OCI-M2 (cell line): ENCODE measurements around the gene SFMBT2.
"Not testable (repeated sequence)": the region's sequence is repeated elsewhere in the genome, so short reads cannot be mapped to it uniquely, and the experiment has no call there.

Source experiments
- DNase-seq: peaks from one replicate; lab custom pipeline; 2025; ENCODE audit not compliant: unreplicated experiment; lab: John Stamatoyannopoulos, UW

SFMBT2 gene

GRCh38 chr10:7329219-7329618 is 81.6 kb downstream of the SFMBT2 start:
- no peak for DNase-seq

GRCh38 chr10:7327885-7328284 is 82.9 kb downstream of the SFMBT2 start:
- no peak for DNase-seq

GRCh38 chr10:7322623-7323022 is 88.2 kb downstream of the SFMBT2 start:
- DNase-seq = no peak

GRCh38 chr10:7320072-7320471 is 90.8 kb downstream of the SFMBT2 start:
- no peak for DNase-seq

- DNase-seq = no peak
Measured at GRCh38 chr10:7319632-7320031, 91.2 kb downstream of the SFMBT2 start.

GRCh38 chr10:7318836-7319235 is 92.0 kb downstream of the SFMBT2 start:
- no peak for DNase-seq

GRCh38 chr10:7317786-7318446 is 92.9 kb downstream of the SFMBT2 start:
- DNase-seq = no peak

- DNase-seq = no peak
Measured at GRCh38 chr10:7316839-7317238, 94.0 kb downstream of the SFMBT2 start.

- no peak for DNase-seq
Measured at GRCh38 chr10:7315906-7316305, 94.9 kb downstream of the SFMBT2 start.

- DNase-seq = no peak
Measured at GRCh38 chr10:7314170-7314569, 96.7 kb downstream of the SFMBT2 start.

- no peak for DNase-seq
Measured at GRCh38 chr10:7312488-7312857, 98.4 kb downstream of the SFMBT2 start.

GRCh38 chr10:7311850-7312487 is 98.9 kb downstream of the SFMBT2 start:
- not testable (repeated sequence) for DNase-seq

- DNase-seq = no peak
Measured at GRCh38 chr10:7311218-7311849, 99.5 kb downstream of the SFMBT2 start.

- DNase-seq = no peak
Measured at GRCh38 chr10:7310076-7310475, 100.8 kb downstream of the SFMBT2 start.

GRCh38 chr10:7308826-7309225 is 102.0 kb downstream of the SFMBT2 start:
- DNase-seq = no peak

GRCh38 chr10:7306616-7307015 is 104.2 kb downstream of the SFMBT2 start:
- no peak for DNase-seq

- DNase-seq = no peak
Measured at GRCh38 chr10:7306147-7306546, 104.7 kb downstream of the SFMBT2 start.

GRCh38 chr10:7305053-7305452 is 105.8 kb downstream of the SFMBT2 start:
- DNase-seq = no peak

- no peak for DNase-seq
Measured at GRCh38 chr10:7304110-7304509, 106.7 kb downstream of the SFMBT2 start.

GRCh38 chr10:7302930-7303557 is 107.8 kb downstream of the SFMBT2 start:
- no peak for DNase-seq

- DNase-seq = no peak
Measured at GRCh38 chr10:7302392-7302906, 108.4 kb downstream of the SFMBT2 start.
